GM12874 (cell line): ENCODE measurements around the gene MND1.

ENCODE experiments used
- TF ChIP-seq, protein P1 (sequence below): IDR thresholded peaks from 2 replicates; pipeline ENCODE4 v1.5.1; 2011; ENCODE audit warnings: low read depth, mild to moderate bottlenecking, control low read depth, low read length, moderate library complexity; ENCODE audit not compliant: insufficient read depth

MND1 gene

DNA sequence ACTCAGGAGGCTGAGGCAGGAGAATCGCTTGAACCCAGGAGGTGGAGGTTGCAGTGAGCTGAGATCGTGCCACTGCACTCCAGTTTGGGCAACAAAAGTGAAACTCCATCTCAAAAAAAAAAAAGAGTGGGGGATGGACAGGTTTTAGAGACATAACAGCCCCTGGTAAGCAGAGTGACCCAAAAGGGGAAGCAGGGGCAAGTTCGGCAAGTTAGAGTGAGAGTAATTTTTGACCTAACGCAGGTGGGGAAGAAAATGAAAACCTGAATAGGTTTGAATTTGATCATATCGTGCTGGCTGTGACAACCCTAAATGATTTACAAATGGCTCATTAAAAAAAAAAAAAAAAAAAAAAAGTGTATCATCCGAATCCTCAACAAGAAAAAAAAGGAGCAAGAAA lies 96.0 kb downstream of the MND1 start:
- TF ChIP-seq, protein P1, sequence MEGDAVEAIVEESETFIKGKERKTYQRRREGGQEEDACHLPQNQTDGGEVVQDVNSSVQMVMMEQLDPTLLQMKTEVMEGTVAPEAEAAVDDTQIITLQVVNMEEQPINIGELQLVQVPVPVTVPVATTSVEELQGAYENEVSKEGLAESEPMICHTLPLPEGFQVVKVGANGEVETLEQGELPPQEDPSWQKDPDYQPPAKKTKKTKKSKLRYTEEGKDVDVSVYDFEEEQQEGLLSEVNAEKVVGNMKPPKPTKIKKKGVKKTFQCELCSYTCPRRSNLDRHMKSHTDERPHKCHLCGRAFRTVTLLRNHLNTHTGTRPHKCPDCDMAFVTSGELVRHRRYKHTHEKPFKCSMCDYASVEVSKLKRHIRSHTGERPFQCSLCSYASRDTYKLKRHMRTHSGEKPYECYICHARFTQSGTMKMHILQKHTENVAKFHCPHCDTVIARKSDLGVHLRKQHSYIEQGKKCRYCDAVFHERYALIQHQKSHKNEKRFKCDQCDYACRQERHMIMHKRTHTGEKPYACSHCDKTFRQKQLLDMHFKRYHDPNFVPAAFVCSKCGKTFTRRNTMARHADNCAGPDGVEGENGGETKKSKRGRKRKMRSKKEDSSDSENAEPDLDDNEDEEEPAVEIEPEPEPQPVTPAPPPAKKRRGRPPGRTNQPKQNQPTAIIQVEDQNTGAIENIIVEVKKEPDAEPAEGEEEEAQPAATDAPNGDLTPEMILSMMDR, result no peak

DNA sequence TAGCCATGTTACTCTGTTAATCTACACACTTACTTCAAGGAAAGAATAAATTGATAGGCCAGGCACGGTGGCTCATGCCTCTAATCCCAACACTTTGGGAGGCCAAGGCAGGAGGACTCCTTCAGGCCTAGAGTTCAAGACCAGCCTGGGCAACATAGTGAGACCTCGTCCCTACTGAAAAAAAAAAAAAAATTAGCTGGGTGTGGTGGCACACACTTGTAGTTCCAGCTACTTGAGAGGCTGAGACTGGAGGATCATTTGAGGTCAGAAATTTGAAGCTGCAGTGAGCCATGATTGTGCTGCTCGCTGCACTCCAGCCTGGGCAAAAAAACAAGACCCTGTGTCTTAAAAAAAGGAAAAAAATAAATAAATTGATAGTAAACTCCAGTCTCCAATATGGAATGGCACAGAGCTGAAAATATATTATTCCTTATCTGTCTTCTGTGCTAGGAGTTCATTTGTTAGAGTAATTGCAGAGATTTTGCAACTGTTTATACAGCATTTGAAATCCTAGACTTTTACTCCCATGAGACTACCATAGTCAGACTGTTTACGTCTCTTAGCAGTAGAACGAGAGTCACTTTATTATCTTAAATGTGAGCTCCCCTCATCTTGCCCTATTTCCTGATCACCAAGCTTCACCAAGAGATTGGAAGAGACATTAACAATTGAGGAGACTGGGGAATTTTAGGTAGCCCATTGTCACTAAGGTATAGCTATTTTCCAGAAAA lies 102.9 kb downstream of the MND1 start:
- TF ChIP-seq, protein P1, result no peak

DNA sequence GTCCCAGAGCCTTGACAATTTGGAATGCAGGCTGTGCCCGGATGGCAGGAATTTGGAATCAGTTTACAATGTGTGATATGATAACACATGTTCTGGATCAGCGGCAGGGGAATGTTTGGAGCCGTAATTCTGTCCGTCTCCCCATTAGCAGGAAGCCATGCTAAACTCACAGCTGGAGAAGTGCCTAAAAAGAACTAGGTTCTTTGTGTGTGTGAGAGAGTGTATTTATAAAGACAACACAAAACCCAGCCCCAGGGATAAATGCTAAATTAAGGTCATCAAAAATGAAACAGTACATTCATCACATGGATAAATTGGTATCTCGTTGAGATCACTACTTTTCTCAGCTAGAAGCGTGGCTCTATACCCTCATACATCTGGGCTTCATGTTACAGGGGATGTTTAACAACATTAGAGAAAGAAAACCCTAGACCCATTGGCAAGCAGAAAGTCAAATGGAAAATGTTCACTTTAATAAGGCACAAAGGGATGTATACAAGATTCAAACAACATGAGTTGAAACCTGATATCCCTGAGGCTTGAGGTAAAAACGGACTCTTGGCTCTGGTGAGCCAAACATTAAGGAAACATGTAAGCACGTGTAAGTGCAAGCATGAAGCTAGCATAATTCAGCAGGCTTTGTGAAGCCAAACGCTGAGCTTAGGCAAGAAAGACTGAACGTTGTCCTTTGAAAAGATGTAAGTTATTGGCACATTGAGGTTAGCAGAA lies 103.7 kb downstream of the MND1 start:
- TF ChIP-seq, protein P1, result no peak

DNA sequence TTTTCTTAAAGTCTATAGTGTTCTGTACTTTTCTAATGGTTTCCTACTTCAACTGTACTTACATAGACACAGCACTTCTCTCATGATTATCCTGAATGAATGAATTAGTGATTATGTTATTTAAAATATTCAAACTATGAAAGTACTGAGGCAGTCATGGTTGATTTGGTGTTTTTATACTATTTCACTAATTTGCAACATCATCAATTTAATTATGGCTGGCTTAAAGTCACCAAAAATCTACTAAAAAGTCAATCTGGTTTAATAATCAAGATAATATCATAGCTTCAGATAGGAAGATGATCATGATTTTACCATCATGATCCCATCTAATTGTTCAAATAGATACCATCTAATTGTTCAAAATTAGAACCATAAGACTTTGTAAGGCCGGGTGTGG lies 104.8 kb downstream of the MND1 start:
- TF ChIP-seq, protein P1, result no peak

DNA sequence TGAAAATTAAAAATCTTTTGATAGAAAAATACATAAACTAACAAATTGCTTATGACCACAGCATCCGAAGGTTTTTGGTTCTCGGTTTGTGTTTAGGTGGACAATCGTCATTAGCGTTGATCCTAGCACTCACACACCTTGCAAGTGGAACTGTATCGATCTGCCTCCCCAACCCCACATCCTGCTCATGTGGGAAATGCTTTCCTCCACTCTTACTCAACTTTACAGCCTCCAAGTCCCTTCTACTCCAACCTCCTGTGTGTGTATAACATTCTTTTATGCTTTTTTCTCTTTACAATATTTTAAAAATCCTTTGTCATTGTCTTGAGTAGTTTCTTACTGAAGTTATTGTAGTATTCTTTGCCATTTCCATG lies 106.0 kb downstream of the MND1 start:
- TF ChIP-seq, protein P1, result no peak

DNA sequence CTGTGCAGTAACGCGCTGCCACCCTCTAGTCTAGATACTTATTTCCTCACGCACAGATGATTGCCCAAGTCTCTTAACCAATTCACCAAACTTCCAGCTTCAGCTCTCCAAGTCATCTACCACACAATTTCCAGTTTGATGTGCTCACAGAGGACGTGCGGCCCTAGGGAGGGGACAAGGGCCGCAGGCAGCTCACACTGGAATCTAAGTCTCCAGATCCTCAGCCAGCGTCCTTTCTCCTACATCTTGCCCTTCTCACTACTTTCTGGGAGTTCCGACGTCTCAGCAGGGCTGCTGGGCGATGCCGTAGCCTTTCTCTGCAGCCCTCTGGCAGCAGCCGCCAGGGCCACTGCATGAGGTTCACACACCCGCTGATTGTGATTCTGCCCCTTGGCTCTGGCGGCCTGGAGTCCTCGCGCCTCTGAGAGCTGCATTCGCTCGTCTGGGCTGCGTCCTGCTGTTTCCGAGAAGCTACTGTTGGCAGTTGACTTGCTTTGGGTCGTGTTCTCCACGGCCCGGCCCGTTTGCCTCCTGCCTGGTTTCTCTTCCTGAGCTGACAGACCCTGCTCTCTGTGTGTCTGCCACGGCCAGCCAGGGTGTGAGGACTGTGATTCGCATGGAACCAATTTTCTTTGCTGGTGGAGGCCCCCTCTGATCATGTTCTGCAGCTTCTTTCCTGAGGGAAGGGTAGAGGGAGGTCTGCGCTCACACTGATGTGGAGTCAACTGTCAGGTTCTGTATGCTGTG lies 107.6 kb downstream of the MND1 start:
- TF ChIP-seq, protein P1, result no peak

DNA sequence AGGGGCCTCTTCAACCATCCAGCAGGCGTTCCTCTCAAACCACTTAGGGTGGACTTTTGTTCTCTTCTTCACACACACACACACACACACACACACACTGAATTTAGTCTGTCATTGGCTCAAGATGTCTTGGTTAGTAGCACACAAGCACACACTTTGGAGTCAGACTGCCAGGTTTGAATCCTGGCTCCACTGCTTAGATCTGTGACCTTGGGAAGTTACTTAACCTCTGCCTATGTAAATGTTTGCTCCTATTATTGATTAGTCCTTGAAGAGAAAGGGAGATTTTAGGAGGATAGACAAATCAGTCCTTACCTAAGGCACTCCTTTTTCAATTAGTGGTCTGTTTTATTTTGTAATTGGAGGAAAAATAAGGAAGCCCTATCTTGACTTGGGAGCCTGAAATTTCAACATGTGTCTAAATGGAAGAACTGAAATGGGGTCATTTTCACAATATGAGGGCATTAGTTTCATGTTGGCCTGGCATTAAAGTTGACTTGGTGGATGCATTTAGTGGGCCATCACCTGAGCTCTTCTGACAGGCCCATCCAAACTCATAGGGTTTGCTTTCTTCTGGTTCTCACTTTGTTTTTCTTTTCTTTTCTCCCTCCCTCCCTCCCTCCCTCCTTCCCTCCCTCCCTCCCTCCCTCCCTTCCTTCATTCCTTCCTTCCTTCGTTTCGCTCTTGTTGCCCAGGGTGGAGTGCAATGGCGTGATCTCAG lies 108.3 kb downstream of the MND1 start:
- TF ChIP-seq, protein P1, result no peak
